ENCODE data around the gene HOXB1.

GRCh38 chr17:48575066-48575582 lies 44.3 kb upstream of the HOXB1 start:
- TF ChIP-seq CTCF (IDR thresholded peaks at IDR 0.05) (no peak), NRF1 (IDR thresholded peaks at IDR 0.05; ENCODE audit: low read depth, low read length) (no peak), YY1 (IDR thresholded peaks at IDR 0.05; ENCODE audit: low read depth) (no peak), TEAD4 (IDR thresholded peaks at IDR 0.05; ENCODE audit: borderline replicate concordance, insufficient read depth) (no peak), RFX5 (IDR thresholded peaks at IDR 0.05; ENCODE audit: low read length) (no peak), RCOR1 (IDR thresholded peaks at IDR 0.05; ENCODE audit: low read length) (no peak), REST (IDR thresholded peaks at IDR 0.05; ENCODE audit: low read depth, low read length) (no peak), SMC3 (IDR thresholded peaks at IDR 0.05; ENCODE audit: low read depth, low read length) (no peak), POLR2AphosphoS5 (IDR thresholded peaks at IDR 0.05; ENCODE audit: low read depth, low read length) (no peak), TAF1 (IDR thresholded peaks at IDR 0.05; ENCODE audit: borderline replicate concordance, low read depth, low read length) (no peak), RXRA (IDR thresholded peaks at IDR 0.05; ENCODE audit: borderline replicate concordance, low read depth) (no peak), NFIC (IDR thresholded peaks at IDR 0.05; ENCODE audit: borderline replicate concordance) (no peak), CHD2 (IDR thresholded peaks at IDR 0.05; ENCODE audit: low read length, partially characterized antibody) (no peak)

Data from SK-N-SH (cell line).